HEK293 (cell line): Measurements from ENCODE around the gene CEP55.

ENCODE experiments used
- CTCF ChIA-PET: fragments of 350-600 bp; formaldehyde crosslinking; extraction: SDS; loops from one replicate; lab custom pipeline; 2021; ENCODE audit warnings: antibody characterized with exemption; lab: Yijun Ruan, JAX
- POLR2A ChIA-PET: fragments of 300-600 bp; formaldehyde crosslinking; extraction: SDS; loops from one replicate; lab custom pipeline; 2020; ENCODE audit warnings: antibody characterized with exemption, inconsistent platforms; lab: Yijun Ruan, JAX
- H3K27ac ChIP-seq: fragments of 200-500 bp; sonication (Bioruptor generic); 2 replicates; pipeline ENCODE4 v1.5.1; 2014; ENCODE audit warnings: low read depth, low read length, control low read depth, inconsistent platforms; ENCODE audit errors: extremely low read depth
- H3K36me3 ChIP-seq, 2 experiments: fragments of 200-500 bp in 1 of 2; sonication (Bioruptor generic) in 1 of 2; 1 replicate in 1 of 2; 2 replicates in 1 of 2; pipeline ENCODE4 v1.5.1; 2014 to 2017; ENCODE audit warnings: inconsistent platforms in 2 of 2, low read length in 2 of 2; ENCODE audit not compliant: control insufficient read depth in 2 of 2, insufficient read depth in 1 of 2
- H3K4me1 ChIP-seq: fragments of 200-500 bp; sonication (Bioruptor generic); 2 replicates; pipeline ENCODE4 v1.5.1; 2014; ENCODE audit warnings: mild to moderate bottlenecking, low read length, inconsistent platforms; ENCODE audit not compliant: control insufficient read depth, insufficient read depth
- H3K4me3 ChIP-seq: 2 replicates; pipeline ENCODE4 v1.5.1; 2011; ENCODE audit warnings: low read depth, mild to moderate bottlenecking, control low read depth, low read length, moderate library complexity
- H3K9me3 ChIP-seq: fragments of 200-500 bp; sonication (Bioruptor generic); 2 replicates; pipeline ENCODE4 v1.5.1; 2014; ENCODE audit warnings: low read depth, low read length, inconsistent platforms; ENCODE audit not compliant: control insufficient read depth, insufficient read depth
- BCL11B ChIP-seq: fragments of 450-650 bp; formaldehyde crosslinking; IDR thresholded peaks from 2 replicates; pipeline ENCODE4 v1.5.1; 2016; ENCODE audit warnings: low read depth, missing biosample characterization, missing genetic modification characterization
- IKZF3 ChIP-seq: fragments of 450-650 bp; IDR thresholded peaks from 2 replicates; pipeline ENCODE4 v1.5.0; 2018; ENCODE audit warnings: missing biosample characterization, mild to moderate bottlenecking, missing genetic modification characterization, moderate library complexity
- KLF1 ChIP-seq: fragments of 450-650 bp; formaldehyde crosslinking; IDR thresholded peaks from 2 replicates; pipeline ENCODE4 v1.5.1; 2016; ENCODE audit warnings: missing biosample characterization, missing genetic modification characterization
- PATZ1 ChIP-seq: fragments of 450-650 bp; formaldehyde crosslinking; IDR thresholded peaks from 2 replicates; pipeline ENCODE4 v1.5.1; 2016; ENCODE audit warnings: missing biosample characterization, missing genetic modification characterization
- ZFP41 ChIP-seq: fragments of 450-650 bp; formaldehyde crosslinking; IDR thresholded peaks from 2 replicates; pipeline ENCODE4 v1.5.1; 2016; ENCODE audit warnings: missing biosample characterization, missing genetic modification characterization, borderline replicate concordance
- ZNF112 ChIP-seq: fragments of 450-650 bp; formaldehyde crosslinking; IDR thresholded peaks from 2 replicates; pipeline ENCODE4 v1.5.0; 2017; ENCODE audit warnings: missing biosample characterization, missing genetic modification characterization
- ZNF132 ChIP-seq: fragments of 450-650 bp; formaldehyde crosslinking; IDR thresholded peaks from 2 replicates; pipeline ENCODE4 v1.5.1; 2017; ENCODE audit warnings: missing biosample characterization, missing genetic modification characterization, borderline replicate concordance
- ZNF133 ChIP-seq: fragments of 450-650 bp; formaldehyde crosslinking; IDR thresholded peaks from 2 replicates; pipeline ENCODE4 v1.5.1; 2016; ENCODE audit warnings: missing biosample characterization, missing genetic modification characterization
- ZNF274 ChIP-seq, 2 experiments: fragments of 200-500 bp in 1 of 2; fragments of 450-650 bp in 1 of 2; sonication (Bioruptor generic) in 1 of 2; formaldehyde crosslinking in 1 of 2; IDR thresholded peaks; 2 replicates each; pipeline versions ENCODE4 v1.5.1 to v1.6.1; 2014 to 2016; ENCODE audit warnings: borderline replicate concordance in 1 of 2, inconsistent platforms in 1 of 2, low read length in 1 of 2, missing biosample characterization in 1 of 2, missing genetic modification characterization in 1 of 2
- ZNF366 ChIP-seq: fragments of 450-650 bp; formaldehyde crosslinking; conservative IDR thresholded peaks from 2 replicates; pipeline ENCODE4 v1.5.1; 2016; ENCODE audit warnings: missing biosample characterization, missing genetic modification characterization
- ZNF513 ChIP-seq: fragments of 450-650 bp; IDR thresholded peaks from 2 replicates; pipeline ENCODE4 v1.5.1; 2018; ENCODE audit warnings: missing biosample characterization, missing genetic modification characterization
- ZNF518A ChIP-seq: fragments of 450-650 bp; formaldehyde crosslinking; conservative IDR thresholded peaks from 2 replicates; pipeline ENCODE4 v1.5.1; 2016; ENCODE audit warnings: low read depth, missing biosample characterization, missing genetic modification characterization
- ZNF548 ChIP-seq: fragments of 450-650 bp; formaldehyde crosslinking; IDR thresholded peaks from 2 replicates; pipeline ENCODE4 v1.5.1; 2016; ENCODE audit warnings: missing biosample characterization, missing genetic modification characterization
- ZNF658 ChIP-seq: fragments of 450-650 bp; formaldehyde crosslinking; IDR thresholded peaks from 2 replicates; pipeline ENCODE4; 2016; ENCODE audit warnings: missing biosample characterization, missing genetic modification characterization
- ZNF677 ChIP-seq: fragments of 450-650 bp; IDR thresholded peaks from 2 replicates; pipeline ENCODE4 v1.5.0; 2018; ENCODE audit warnings: missing biosample characterization, mild to moderate bottlenecking, missing genetic modification characterization, moderate library complexity
- ZNF792 ChIP-seq: fragments of 450-650 bp; formaldehyde crosslinking; IDR thresholded peaks from 2 replicates; pipeline ENCODE4 v1.5.1; 2016; ENCODE audit warnings: missing biosample characterization, missing genetic modification characterization
- TF ChIP-seq, protein P1 (sequence below): fragments of 450-650 bp; formaldehyde crosslinking; IDR thresholded peaks from 2 replicates; pipeline ENCODE4 v1.5.1; 2016; ENCODE audit warnings: missing biosample characterization, missing genetic modification characterization
- TF ChIP-seq, protein P2 (sequence below): fragments of 450-650 bp; formaldehyde crosslinking; IDR thresholded peaks from 2 replicates; pipeline ENCODE4 v1.5.1; 2016; ENCODE audit warnings: missing biosample characterization, missing genetic modification characterization
- TF ChIP-seq, protein P3 (sequence below): fragments of 450-650 bp; formaldehyde crosslinking; IDR thresholded peaks from 2 replicates; pipeline ENCODE4 v1.5.1; 2016; ENCODE audit warnings: missing biosample characterization, missing genetic modification characterization

Gene CEP55

GRCh38 chr10:93457511-93457910 is 38.9 kb upstream of the CEP55 start:
- Histone ChIP-seq H3K4me1 (no peaks in the 10 kb centered on the region), H3K4me3 (no peak overlapping the region), H3K36me3 (no peaks in the 10 kb centered on the region), H3K27ac (no peak overlapping the region), H3K9me3 (no peaks in the 10 kb centered on the region)
- ChIA-PET CTCF (interaction anchor here (1.5 to 5.1 kb wide), 3 partner anchors 11 to 81 kb away, joined by 8 to 33 read pairs (median 25); partner anchors contain the start of gene MYOF), POLR2A (interaction anchor here (0.6 to 2.2 kb wide), 3 partner anchors 12 to 358 kb away, joined by 3 to 12 read pairs (median 5); no protein-coding TSS in a partner anchor)
- TF ChIP-seq ZNF133 (no peak), BCL11B (no peak), IKZF3 (tag by site-specific recombination) (no peak), ZFP41 (tag by site-specific recombination) (no peak), ZNF677 (no peak), ZNF518A (tag by site-specific recombination) (no peak), ZNF658 (tag by site-specific recombination) (no peak), ZNF513 (tag by site-specific recombination) (no peak), ZNF112 (no peak), ZNF792 (tag by site-specific recombination) (no peak)
- TF ChIP-seq, protein P1, sequence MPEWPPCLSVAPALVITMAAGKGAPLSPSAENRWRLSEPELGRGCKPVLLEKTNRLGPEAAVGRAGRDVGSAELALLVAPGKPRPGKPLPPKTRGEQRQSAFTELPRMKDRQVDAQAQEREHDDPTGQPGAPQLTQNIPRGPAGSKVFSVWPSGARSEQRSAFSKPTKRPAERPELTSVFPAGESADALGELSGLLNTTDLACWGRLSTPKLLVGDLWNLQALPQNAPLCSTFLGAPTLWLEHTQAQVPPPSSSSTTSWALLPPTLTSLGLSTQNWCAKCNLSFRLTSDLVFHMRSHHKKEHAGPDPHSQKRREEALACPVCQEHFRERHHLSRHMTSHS = no peak

DNA sequence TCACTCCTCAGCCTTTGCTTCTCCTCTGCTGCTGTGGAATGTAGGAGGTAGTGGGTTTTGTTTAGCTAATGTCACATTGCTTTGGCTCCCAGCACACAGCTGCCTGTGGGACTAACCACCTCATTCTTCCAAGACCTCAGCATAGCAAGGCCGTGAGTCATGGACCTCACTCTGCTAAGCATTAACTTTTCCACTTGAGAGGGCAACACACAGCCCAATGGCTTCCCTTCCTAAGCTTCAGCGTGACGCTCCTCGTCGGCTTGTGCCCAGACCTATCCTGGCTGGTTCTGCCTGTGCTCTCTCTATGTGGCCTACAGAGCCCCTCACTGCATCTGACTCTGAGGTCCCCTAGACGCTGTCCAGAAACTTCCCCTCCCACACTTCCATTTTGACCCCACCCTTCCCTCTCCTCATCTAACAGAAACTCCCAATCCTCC is 37.6 kb upstream of the CEP55 start:
- Histone ChIP-seq H3K4me3 (no peak overlapping the region), H3K4me1 (no peaks in the 10 kb centered on the region), H3K36me3 (no peaks in the 10 kb centered on the region), H3K27ac (peak overlapping the region; percentile 2; the same call in 1 of the 2 replicates), H3K9me3 (no peaks in the 10 kb centered on the region)
- CTCF ChIA-PET = interaction anchor here (0.6 to 5.1 kb wide), 5 partner anchors 11 to 102 kb away, joined by 3 to 33 read pairs (median 4); partner anchors contain the start of gene MYOF
- POLR2A ChIA-PET = interaction anchor here (0.6 to 2.2 kb wide), 12 partner anchors 9 to 78 kb away, joined by 3 to 14 read pairs (median 4); partner anchors contain the start of gene MYOF
- TF ChIP-seq ZNF366 (tag by site-specific recombination) (peak; percentile 50; the same call in 1 of the 2 replicates), ZNF132 (tag by site-specific recombination) (no peak), ZNF548 (tag by site-specific recombination) (no peak), ZNF274 (IDR thresholded peaks at IDR 0.05; ENCODE audit: low read length) (no peak), ZNF274 (tag by site-specific recombination; IDR thresholded peaks at IDR 0.05; ENCODE audit: borderline replicate concordance) (no peak), KLF1 (peak; percentile 42; the same call in 1 of the 2 replicates), PATZ1 (tag by site-specific recombination) (no peak)
- TF ChIP-seq, protein P2, sequence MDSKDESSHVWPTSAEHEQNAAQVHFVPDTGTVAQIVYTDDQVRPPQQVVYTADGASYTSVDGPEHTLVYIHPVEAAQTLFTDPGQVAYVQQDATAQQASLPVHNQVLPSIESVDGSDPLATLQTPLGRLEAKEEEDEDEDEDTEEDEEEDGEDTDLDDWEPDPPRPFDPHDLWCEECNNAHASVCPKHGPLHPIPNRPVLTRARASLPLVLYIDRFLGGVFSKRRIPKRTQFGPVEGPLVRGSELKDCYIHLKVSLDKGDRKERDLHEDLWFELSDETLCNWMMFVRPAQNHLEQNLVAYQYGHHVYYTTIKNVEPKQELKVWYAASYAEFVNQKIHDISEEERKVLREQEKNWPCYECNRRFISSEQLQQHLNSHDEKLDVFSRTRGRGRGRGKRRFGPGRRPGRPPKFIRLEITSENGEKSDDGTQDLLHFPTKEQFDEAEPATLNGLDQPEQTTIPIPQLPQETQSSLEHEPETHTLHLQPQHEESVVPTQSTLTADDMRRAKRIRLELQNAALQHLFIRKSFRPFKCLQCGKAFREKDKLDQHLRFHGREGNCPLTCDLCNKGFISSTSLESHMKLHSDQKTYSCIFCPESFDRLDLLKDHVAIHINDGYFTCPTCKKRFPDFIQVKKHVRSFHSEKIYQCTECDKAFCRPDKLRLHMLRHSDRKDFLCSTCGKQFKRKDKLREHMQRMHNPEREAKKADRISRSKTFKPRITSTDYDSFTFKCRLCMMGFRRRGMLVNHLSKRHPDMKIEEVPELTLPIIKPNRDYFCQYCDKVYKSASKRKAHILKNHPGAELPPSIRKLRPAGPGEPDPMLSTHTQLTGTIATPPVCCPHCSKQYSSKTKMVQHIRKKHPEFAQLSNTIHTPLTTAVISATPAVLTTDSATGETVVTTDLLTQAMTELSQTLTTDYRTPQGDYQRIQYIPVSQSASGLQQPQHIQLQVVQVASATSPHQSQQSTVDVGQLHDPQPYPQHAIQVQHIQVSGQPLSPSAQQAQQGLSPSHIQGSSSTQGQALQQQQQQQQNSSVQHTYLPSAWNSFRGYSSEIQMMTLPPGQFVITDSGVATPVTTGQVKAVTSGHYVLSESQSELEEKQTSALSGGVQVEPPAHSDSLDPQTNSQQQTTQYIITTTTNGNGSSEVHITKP = peak; percentile 64
- TF ChIP-seq, protein P3, sequence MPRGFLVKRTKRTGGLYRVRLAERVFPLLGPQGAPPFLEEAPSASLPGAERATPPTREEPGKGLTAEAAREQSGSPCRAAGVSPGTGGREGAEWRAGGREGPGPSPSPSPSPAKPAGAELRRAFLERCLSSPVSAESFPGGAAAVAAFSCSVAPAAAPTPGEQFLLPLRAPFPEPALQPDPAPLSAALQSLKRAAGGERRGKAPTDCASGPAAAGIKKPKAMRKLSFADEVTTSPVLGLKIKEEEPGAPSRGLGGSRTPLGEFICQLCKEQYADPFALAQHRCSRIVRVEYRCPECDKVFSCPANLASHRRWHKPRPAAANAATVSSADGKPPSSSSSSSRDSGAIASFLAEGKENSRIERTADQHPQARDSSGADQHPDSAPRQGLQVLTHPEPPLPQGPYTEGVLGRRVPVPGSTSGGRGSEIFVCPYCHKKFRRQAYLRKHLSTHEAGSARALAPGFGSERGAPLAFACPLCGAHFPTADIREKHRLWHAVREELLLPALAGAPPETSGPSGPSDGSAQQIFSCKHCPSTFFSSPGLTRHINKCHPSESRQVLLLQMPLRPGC (tag by site-specific recombination) = peak; percentile 75
